Thoracic aorta (tissue), 2 donors: ENCODE measurements around the gene DYRK3. TPM values are rescaled to one million over a fixed set of nuclear protein-coding genes. Genes with fewer than 3 reads are reported as not detected.

ENCODE experiments used
- ATAC-seq: fragments of 150-250 bp; one replicate; pipeline ENCODE4 v1.8.0; 2017; ENCODE audit warnings: low read depth; ENCODE audit not compliant: insufficient number of reproducible peaks, low FRiP score
- DNase-seq: peaks from one replicate; pipeline ENCODE4 v3.0.0-alpha.2; 2020; ENCODE audit warnings: low spot score
- H3K27ac ChIP-seq, 2 donors: fragments of 200-600 bp; sonication (generic); 1 replicate in 1 of 2; 2 replicates in 1 of 2; pipeline ENCODE4 v1.5.1; 2016; ENCODE audit warnings: mild to moderate bottlenecking in 2 of 2, moderate library complexity in 2 of 2
- H3K27me3 ChIP-seq: fragments of 200-600 bp; sonication (generic); replicated peaks from 2 replicates; pipeline ENCODE4 v1.6.0; 2016; ENCODE audit warnings: mild to moderate bottlenecking; ENCODE audit not compliant: insufficient read depth
- H3K36me3 ChIP-seq: fragments of 200-600 bp; sonication (generic); one replicate; pipeline ENCODE4 v1.5.1; 2016
- H3K4me1 ChIP-seq, 2 donors: fragments of 200-600 bp; sonication (generic); 1 replicate in 1 of 2; 2 replicates in 1 of 2; pipeline versions ENCODE4 v1.5.1 to v1.6.0; 2016; ENCODE audit warnings: low read depth in 2 of 2, mild to moderate bottlenecking in 1 of 2; ENCODE audit not compliant: control insufficient read depth in 1 of 2
- H3K4me3 ChIP-seq: fragments of 200-600 bp; sonication (generic); 2 replicates; pipeline ENCODE4 v1.5.1; 2016; ENCODE audit warnings: mild to moderate bottlenecking
- H3K9me3 ChIP-seq: fragments of 200-600 bp; sonication (generic); 2 replicates; pipeline ENCODE4 v1.5.1; 2016
- CTCF ChIP-seq: fragments of 200-600 bp; sonication (generic); IDR thresholded peaks from one replicate; pipeline ENCODE4 v1.5.1; 2019; ENCODE audit warnings: antibody characterized with exemption
- total RNA-seq, 2 donors: library from RNA; depleted of rRNA; stranded (reverse); fragments of >200 nt; gene quantifications; one replicate each; pipeline versions ENCODE4 v1.1.0 to v1.2.3, GENCODE V29; 2016

DYRK3 gene
- total RNA-seq, 2 donors from 2014 or later: 6.8 to 11.9 TPM

GRCh38 chr1:206698011-206698410 lies 62.7 kb downstream of the DYRK3 start:
- Histone ChIP-seq H3K9me3 (no peaks in the 10 kb centered on the region), H3K36me3 (no peaks in the 10 kb centered on the region), H3K4me3 (no peak overlapping the region), H3K4me1 (peaks cover 25 to 91% of the 10 kb centered on the region in 2 donors), H3K27ac (no peak overlapping the region), H3K27me3 (no peaks in the 10 kb centered on the region)
- ATAC-seq (no peak), DNase-seq (no peak)
- no peak for TF ChIP-seq CTCF

Other genes starting within 250 kb of the DYRK3 start
- gene IKBKE, start 165.1 kb upstream of the DYRK3 start, total RNA-seq: 10 to 100 TPM in 1 of 2 donors, 1 to 10 TPM in 1; 5.8 to 16.1 TPM
- 10 to 100 TPM; 21.7 to 22.8 TPM for gene RASSF5, start 128.0 kb upstream of the DYRK3 start, total RNA-seq
- 10 to 100 TPM; 40.5 to 41.1 TPM for gene EIF2D, start 23.1 kb upstream of the DYRK3 start, total RNA-seq
- 10 to 100 TPM; 80.7 to 89.2 TPM for gene MAPKAPK2, start 49.4 kb downstream of the DYRK3 start, total RNA-seq
- gene IL19, start 135.2 kb downstream of the DYRK3 start, total RNA-seq: not detected
- gene IL10, start 137.0 kb downstream of the DYRK3 start, total RNA-seq: 10 to 100 TPM; 19.8 to 40.9 TPM
- not detected for gene IL20, start 230.1 kb downstream of the DYRK3 start, total RNA-seq